Measurements from ENCODE around the gene EML2.

The EML2 gene

DNA sequence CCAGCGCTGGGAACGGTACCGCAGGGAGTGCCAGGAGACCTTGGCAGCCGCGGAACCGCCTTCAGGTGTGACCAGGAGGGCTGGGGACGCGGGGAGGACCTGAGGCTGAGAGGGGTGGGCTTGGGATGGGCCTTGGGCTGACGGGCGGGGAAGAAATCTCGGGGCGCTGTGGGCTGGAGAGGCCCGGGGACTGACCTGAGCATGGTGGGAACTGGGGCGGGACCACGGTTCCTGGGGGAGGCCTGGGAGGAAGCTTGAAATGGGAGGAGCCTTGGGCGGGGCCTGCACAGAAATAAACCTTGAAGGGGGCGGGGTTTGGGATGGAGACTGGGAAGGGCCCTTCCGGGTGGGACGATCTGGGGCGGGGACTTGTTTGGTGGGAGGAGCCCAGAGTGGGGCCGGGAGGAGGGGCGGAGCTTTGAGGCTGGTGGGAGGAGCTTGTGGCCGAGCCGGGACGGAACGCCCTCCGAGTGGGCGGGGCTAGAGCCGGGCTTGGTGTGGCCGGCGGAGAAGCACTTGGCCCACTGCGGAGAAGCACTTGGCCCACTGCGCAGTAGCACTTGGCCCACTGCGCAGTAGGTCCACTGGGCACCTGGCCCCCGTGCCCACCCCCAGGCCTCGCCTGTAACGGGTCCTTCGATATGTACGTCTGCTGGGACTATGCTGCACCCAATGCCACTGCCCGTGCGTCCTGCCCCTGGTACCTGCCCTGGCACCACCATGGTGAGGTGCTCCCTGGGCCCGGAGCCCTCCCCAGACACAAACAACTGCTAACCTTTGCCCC, 31.7 kb upstream of the EML2 start:
- H3K27me3 ChIP-seq (ENCODE audit: control insufficient read depth, insufficient read depth, low read length), result no peaks in the 10 kb centered on the region
- no peak overlapping the region for H3K27ac ChIP-seq

DNA sequence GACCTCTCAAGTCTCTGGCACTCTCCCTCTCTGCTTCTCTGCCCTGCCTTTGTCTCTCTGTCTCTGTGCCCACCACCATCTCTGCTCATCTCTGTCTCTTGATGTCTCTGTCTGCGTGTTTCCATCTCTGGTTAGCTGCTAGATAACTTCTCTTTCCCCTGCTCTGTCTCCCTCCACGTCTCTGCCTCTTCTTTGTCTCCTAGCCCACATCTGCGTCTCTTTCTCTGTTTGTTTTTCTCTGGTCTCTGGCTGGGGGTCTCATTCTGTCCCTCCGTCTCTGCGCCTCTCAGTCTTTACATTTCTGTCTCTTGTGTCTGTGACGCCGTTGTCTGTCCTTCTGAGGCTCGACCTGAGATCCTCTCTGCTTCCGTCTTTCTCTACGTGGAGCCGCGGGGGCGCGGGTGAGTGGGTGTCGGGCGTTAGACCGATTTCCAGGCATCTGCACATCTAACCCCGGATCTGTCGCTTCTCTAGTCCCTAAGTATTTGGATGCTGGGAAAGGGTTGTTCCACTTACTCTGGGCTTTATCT, 29.2 kb upstream of the EML2 start:
- H3K4me1 ChIP-seq, result peaks cover 3% of the 10 kb centered on the region
- H3K4me2 ChIP-seq (ENCODE audit: low read length), result peak overlapping the region; percentile 99
- no peak for TF ChIP-seq CTCF (IDR thresholded peaks at IDR 0.05)
- no peaks in the 10 kb centered on the region for H3K27me3 ChIP-seq (ENCODE audit: control insufficient read depth, insufficient read depth, low read length)
- peak overlapping the region; percentile 44 for H2AFZ ChIP-seq
- no peaks in the 10 kb centered on the region for H3K9me3 ChIP-seq (ENCODE audit: control insufficient read depth, low read length)
- H3K27ac ChIP-seq, result no peak overlapping the region
- H3K79me2 ChIP-seq, result no peaks in the 10 kb centered on the region
- H3K36me3 ChIP-seq (ENCODE audit: control insufficient read depth, insufficient read depth, low read length), result no peaks in the 10 kb centered on the region
- H3K4me3 ChIP-seq (ENCODE audit: low read depth, low read length), result peak overlapping the region; percentile 79
- H3K9ac ChIP-seq, result no peak overlapping the region

More for the DNA sequence above, 31.7 kb upstream of the EML2 start:
- TF ChIP-seq CTCF (IDR thresholded peaks at IDR 0.05), result no peak
- no peaks in the 10 kb centered on the region for H3K36me3 ChIP-seq (ENCODE audit: control insufficient read depth, insufficient read depth, low read length)
- no peak overlapping the region for H3K4me2 ChIP-seq (ENCODE audit: low read length)
- H3K9ac ChIP-seq, result no peak overlapping the region
- no peaks in the 10 kb centered on the region for H3K79me2 ChIP-seq
- no peaks in the 10 kb centered on the region for H3K9me3 ChIP-seq (ENCODE audit: control insufficient read depth, low read length)
- H3K4me3 ChIP-seq (ENCODE audit: low read depth, low read length), result no peak overlapping the region
- no peak overlapping the region for H2AFZ ChIP-seq
- peaks cover 3% of the 10 kb centered on the region for H3K4me1 ChIP-seq

DNA sequence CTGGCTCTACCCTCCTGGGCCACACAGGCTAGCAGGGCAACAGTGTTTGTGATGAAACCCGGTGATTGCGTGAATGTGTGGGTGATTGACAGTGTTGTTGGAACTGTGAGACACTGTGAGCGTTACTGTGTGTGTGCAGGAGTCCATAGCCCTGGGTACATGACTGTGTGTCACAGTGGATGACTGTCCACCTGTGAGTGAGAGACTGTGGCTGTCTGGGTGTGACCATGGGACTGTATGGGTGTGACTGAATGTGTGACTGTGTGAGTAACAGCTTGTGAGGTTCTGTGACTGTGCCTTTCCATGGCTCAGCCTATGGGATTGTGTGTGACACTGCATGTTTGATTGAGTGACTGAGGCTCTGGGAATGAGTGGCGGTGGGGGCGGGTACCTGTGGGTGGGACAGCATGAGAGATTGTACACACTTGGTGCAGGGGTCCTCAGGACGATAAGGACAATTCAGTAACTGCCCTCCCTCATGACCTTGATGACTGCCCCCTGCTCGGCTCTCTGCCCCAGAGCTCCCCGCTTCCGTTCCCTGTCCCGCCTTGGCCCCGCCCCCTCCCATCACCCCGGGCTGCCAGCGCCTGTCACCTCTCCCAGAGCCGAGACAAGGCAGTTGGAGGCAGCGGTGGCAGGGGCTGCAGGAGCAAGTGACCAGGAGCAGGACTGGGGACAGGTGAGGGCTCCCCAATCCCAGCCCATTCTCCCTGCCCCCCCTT, 28.6 kb upstream of the EML2 start, which contains the start of gene GIPR:
Gene GIPR, plus strand, starts transcription at position 602 of the 722 bp plus-strand sequence. CDS start 1,300 bp downstream, outside the sequence.
- no peaks in the 10 kb centered on the region for H3K27me3 ChIP-seq (ENCODE audit: control insufficient read depth, insufficient read depth, low read length)
- H3K4me3 ChIP-seq (ENCODE audit: low read depth, low read length), result peak within 1 kb of the TSS; percentile 79
- no peaks in the 10 kb centered on the region for H3K36me3 ChIP-seq (ENCODE audit: control insufficient read depth, insufficient read depth, low read length)
- H3K9me3 ChIP-seq (ENCODE audit: control insufficient read depth, low read length), result no peaks in the 10 kb centered on the region
- H3K4me2 ChIP-seq (ENCODE audit: low read length), result peak within 1 kb of the TSS; percentile 99
- H3K79me2 ChIP-seq, result no peaks in the 10 kb centered on the region
- peak within 1 kb of the TSS; percentile 73 for H2AFZ ChIP-seq
- H3K9ac ChIP-seq, result no peak within 1 kb of the TSS
- H3K4me1 ChIP-seq, result peaks cover 3% of the 10 kb centered on the region
- no peak within 1 kb of the TSS for H3K27ac ChIP-seq
- TF ChIP-seq CTCF (IDR thresholded peaks at IDR 0.05), result no peak

DNA sequence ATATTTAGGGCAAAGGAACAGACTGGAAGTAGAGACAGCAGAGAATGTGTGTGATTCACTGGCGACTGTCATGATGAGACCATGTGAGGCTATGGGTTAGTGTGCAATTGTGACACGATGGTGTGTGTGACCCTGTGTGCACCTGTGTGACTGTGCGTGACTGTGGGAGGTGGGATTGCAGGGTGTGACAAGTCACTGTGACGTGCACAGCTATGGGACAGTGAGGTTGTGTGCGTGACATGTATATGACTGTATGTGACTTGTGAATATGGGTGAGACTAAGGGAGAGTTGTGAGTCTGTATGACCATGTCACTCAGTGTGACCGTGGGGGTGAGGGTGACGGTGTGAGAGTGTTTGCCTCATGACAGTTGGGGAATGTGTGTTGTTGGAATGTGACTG, 25.4 kb upstream of the EML2 start:
- peaks cover 3% of the 10 kb centered on the region for H3K4me1 ChIP-seq
- no peak overlapping the region for H2AFZ ChIP-seq
- H3K36me3 ChIP-seq (ENCODE audit: control insufficient read depth, insufficient read depth, low read length), result no peaks in the 10 kb centered on the region
- no peaks in the 10 kb centered on the region for H3K27me3 ChIP-seq (ENCODE audit: control insufficient read depth, insufficient read depth, low read length)
- H3K9me3 ChIP-seq (ENCODE audit: control insufficient read depth, low read length), result no peaks in the 10 kb centered on the region
- H3K4me3 ChIP-seq (ENCODE audit: low read depth, low read length), result no peak overlapping the region
- no peaks in the 10 kb centered on the region for H3K79me2 ChIP-seq
- H3K9ac ChIP-seq, result no peak overlapping the region
- H3K4me2 ChIP-seq (ENCODE audit: low read length), result no peak overlapping the region
- no peak overlapping the region for H3K27ac ChIP-seq
- no peak for TF ChIP-seq CTCF (IDR thresholded peaks at IDR 0.05)
